ENCODE data around the gene SMARCA1.
"Not testable (repeated sequence)": the region's sequence is repeated elsewhere in the genome, so short reads cannot be mapped to it uniquely, and the experiment has no call there.

SMARCA1 gene

DNA sequence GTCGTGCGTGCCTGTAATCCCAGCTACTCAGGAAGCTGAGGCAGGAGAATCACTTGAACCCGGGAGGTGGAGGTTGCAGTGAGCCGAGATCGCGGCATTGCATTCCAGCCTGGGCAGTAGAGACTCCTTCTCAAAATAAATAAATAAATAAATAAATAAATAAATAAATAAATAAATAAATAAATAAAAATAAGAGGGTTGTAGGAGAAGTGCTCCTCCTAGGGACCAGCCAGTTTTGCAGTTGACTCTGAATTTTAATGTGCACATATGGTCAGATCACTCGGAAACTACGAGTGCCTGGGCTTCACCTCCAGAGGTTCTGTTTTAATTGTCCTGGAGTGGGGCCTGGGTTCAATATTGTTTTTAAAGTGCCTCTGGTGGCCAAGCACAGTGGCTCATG is 31.5 kb upstream of the SMARCA1 start:
- H3K27ac ChIP-seq (ENCODE audit: low read length); H3K4me3 ChIP-seq (ENCODE audit: low read depth in 1 of 2, low read length in 2 of 2); H3K4me1 ChIP-seq (ENCODE audit: control insufficient read depth in 1 of 2, insufficient read depth in 2 of 2, low read length in 2 of 2); H3K27me3 ChIP-seq (ENCODE audit: low read depth, low read length); H3K9me3 ChIP-seq (ENCODE audit: control insufficient read depth in 1 of 2, low read length in 2 of 2): not testable (repeated sequence)
- peaks cover 2 to 13% of the 10 kb centered on the region in 2 donors for H3K36me3 ChIP-seq (ENCODE audit: control insufficient read depth in 1 of 2, insufficient read depth in 2 of 2, low read length in 2 of 2)

DNA sequence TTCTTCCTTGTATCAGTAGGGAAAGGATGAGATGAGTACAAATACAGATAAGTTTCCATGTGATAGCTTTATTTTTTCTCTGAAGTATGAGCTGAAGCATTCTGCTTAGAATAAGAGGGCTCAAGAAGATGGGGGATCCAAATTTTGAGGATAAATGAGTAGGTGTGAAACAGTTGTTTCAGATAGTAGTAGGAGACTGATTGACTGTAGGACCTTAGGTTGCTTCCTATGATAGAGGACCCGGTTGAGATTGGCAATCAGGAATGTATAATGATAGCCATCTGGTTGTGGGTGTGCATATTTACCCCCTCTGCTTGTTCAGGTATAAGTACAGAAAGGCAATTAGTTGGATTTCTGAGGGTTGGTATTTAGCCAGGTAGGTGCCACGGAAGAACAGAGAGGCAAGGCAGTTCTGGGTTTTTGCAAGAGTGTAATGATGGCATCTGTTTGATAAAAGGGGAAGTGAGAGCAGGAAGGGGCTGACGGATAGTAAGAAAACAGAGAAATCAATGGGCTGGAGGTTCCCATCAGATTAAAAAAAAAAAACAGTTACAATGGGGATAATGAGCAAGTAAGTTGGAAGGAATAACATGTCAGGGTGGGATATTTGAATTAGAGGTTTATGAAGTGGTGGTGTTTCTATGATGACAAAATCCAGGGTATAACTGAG is 30.5 kb upstream of the SMARCA1 start:
- no peak overlapping the region for H3K4me3 ChIP-seq (ENCODE audit: low read depth in 1 of 2, low read length in 2 of 2)
- H3K27me3 ChIP-seq (ENCODE audit: low read depth, low read length) = no peaks in the 10 kb centered on the region
- peaks cover 0 to 6% of the 10 kb centered on the region in 2 donors for H3K4me1 ChIP-seq (ENCODE audit: control insufficient read depth in 1 of 2, insufficient read depth in 2 of 2, low read length in 2 of 2)
- H3K9me3 ChIP-seq (ENCODE audit: control insufficient read depth in 1 of 2, low read length in 2 of 2) = no peaks in the 10 kb centered on the region
- peaks cover 2 to 5% of the 10 kb centered on the region in 2 donors for H3K36me3 ChIP-seq (ENCODE audit: control insufficient read depth in 1 of 2, insufficient read depth in 2 of 2, low read length in 2 of 2)
- H3K27ac ChIP-seq (ENCODE audit: low read length) = no peak overlapping the region

DNA sequence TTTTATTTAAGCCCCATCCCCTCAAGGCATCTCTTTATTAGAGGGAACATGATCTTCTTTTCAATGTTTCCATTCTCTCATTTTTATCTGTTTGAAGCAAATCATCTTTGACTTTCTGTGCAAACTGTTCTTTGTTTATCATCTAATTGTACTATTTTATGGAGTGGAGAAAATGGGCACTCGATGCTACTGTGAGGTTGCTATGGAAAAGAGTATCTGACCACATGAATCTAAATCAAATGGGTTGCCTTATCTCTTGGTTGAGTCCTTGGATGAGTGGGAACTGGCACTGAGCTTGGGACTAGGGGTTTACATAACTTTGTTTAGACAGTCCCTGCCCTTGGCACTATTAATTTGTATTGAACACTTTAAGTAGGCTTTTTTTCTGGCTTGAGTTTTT is 25.8 kb upstream of the SMARCA1 start:
- Histone ChIP-seq H3K4me3 (ENCODE audit: low read depth in 1 of 2, low read length in 2 of 2) (no peak overlapping the region), H3K36me3 (ENCODE audit: control insufficient read depth in 1 of 2, insufficient read depth in 2 of 2, low read length in 2 of 2) (peaks cover 0 to 2% of the 10 kb centered on the region in 2 donors), H3K4me1 (ENCODE audit: control insufficient read depth in 1 of 2, insufficient read depth in 2 of 2, low read length in 2 of 2) (peaks cover 0 to 2% of the 10 kb centered on the region in 2 donors), H3K9me3 (ENCODE audit: control insufficient read depth in 1 of 2, low read length in 2 of 2) (no peaks in the 10 kb centered on the region), H3K27me3 (ENCODE audit: low read depth, low read length) (no peaks in the 10 kb centered on the region), H3K27ac (ENCODE audit: low read length) (no peak overlapping the region)

DNA sequence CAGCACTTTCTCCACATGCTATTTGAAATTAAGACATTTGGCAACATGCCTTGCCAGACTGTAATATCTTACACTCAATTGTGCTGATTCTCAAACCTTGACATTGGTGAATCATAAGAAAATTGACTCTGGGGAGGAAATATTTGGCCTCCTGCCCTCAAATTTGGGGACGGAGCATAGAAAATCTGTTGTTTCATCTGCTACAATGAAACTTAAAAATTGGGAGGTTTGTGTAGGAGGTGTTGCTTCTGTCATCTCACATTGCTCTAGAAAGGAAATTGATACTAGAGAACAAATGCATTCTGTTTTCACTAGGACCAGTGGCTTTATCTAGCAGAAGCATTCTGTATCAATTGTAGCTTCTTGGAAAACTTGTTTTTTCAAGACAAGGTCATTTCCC is 22.1 kb upstream of the SMARCA1 start:
- Histone ChIP-seq H3K27me3 (ENCODE audit: low read depth, low read length) (no peaks in the 10 kb centered on the region), H3K27ac (ENCODE audit: low read length) (no peak overlapping the region), H3K4me1 (ENCODE audit: control insufficient read depth in 1 of 2, insufficient read depth in 2 of 2, low read length in 2 of 2) (peaks cover 0 to 5% of the 10 kb centered on the region in 2 donors)

DNA sequence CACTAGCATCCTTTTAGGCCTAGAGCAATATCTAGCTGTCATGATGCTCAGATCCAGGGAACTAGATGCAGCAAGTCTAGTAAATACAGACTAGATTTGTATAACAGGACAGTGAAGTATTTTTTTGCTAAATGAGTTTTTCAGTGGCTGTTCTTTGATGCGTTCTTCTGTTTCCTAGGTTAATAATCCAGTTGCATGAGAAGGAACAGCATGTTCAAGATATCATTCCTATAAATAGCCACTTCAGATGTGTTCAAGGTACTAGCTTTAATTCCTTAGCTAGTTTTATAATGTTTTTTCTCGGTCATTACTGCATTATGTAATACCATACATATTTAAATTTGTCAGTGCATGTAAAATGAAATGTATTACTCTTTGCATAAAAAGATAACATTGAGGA is 21.5 kb upstream of the SMARCA1 start:
- Histone ChIP-seq H3K9me3 (ENCODE audit: control insufficient read depth in 1 of 2, low read length in 2 of 2) (no peaks in the 10 kb centered on the region), H3K4me3 (ENCODE audit: low read depth in 1 of 2, low read length in 2 of 2) (no peak overlapping the region), H3K36me3 (ENCODE audit: control insufficient read depth in 1 of 2, insufficient read depth in 2 of 2, low read length in 2 of 2) (no peaks in the 10 kb centered on the region), H3K27me3 (ENCODE audit: low read depth, low read length) (no peaks in the 10 kb centered on the region), H3K4me1 (ENCODE audit: control insufficient read depth in 1 of 2, insufficient read depth in 2 of 2, low read length in 2 of 2) (peaks cover 0 to 5% of the 10 kb centered on the region in 2 donors), H3K27ac (ENCODE audit: low read length) (no peak overlapping the region)

More for the DNA sequence above, 22.1 kb upstream of the SMARCA1 start:
- H3K36me3 ChIP-seq (ENCODE audit: control insufficient read depth in 1 of 2, insufficient read depth in 2 of 2, low read length in 2 of 2) = no peaks in the 10 kb centered on the region
- H3K9me3 ChIP-seq (ENCODE audit: control insufficient read depth in 1 of 2, low read length in 2 of 2) = no peaks in the 10 kb centered on the region
- H3K4me3 ChIP-seq (ENCODE audit: low read depth in 1 of 2, low read length in 2 of 2) = no peak overlapping the region

DNA sequence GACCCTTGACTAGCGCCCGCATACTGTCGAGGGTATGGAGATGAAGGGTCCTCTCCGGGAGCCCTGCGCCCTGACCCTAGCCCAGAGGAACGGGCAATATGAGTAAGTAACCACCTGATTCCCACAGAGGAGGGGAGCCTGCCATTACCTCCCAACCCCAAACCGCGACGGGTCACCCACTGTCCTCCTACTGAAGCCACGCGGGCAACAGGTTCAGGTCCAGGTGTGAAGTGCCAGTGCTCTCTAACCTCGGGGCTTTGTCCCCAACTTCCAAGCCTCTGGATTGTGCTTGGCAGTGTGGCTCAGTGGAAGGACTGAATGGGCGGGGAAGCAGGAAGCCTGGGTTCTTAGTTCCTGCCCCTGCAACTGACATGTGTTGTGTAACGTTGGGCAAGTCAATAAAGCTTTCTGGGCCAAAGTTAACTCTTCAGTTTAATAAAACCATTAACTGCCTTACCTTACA is 17.5 kb upstream of the SMARCA1 start:
- Histone ChIP-seq H3K9me3 (ENCODE audit: control insufficient read depth in 1 of 2, low read length in 2 of 2) (no peaks in the 10 kb centered on the region), H3K27me3 (ENCODE audit: low read depth, low read length) (no peaks in the 10 kb centered on the region), H3K27ac (ENCODE audit: low read length) (peak overlapping the region; percentile 56), H3K36me3 (ENCODE audit: control insufficient read depth in 1 of 2, insufficient read depth in 2 of 2, low read length in 2 of 2) (no peaks in the 10 kb centered on the region), H3K4me1 (ENCODE audit: control insufficient read depth in 1 of 2, insufficient read depth in 2 of 2, low read length in 2 of 2) (peaks cover 0 to 5% of the 10 kb centered on the region in 2 donors), H3K4me3 (ENCODE audit: low read depth in 1 of 2, low read length in 2 of 2) (peak overlapping the region; percentile 63 to 68)

GRCh38 chrX:129540068-129540653 is 16.9 kb upstream of the SMARCA1 start, which contains the start of gene OCRL:
Gene OCRL, plus strand, starts transcription at chrX:129540259. Its CDS starts 181 bp downstream, at chrX:129540440.
- no peaks in the 10 kb centered on the region for H3K9me3 ChIP-seq (ENCODE audit: control insufficient read depth in 1 of 2, low read length in 2 of 2)
- peaks cover 0 to 5% of the 10 kb centered on the region in 2 donors for H3K4me1 ChIP-seq (ENCODE audit: control insufficient read depth in 1 of 2, insufficient read depth in 2 of 2, low read length in 2 of 2)
- H3K4me3 ChIP-seq (ENCODE audit: low read depth in 1 of 2, low read length in 2 of 2) = peak within 1 kb of the TSS; percentile 63 to 68
- no peaks in the 10 kb centered on the region for H3K36me3 ChIP-seq (ENCODE audit: control insufficient read depth in 1 of 2, insufficient read depth in 2 of 2, low read length in 2 of 2)
- peak within 1 kb of the TSS; percentile 56 for H3K27ac ChIP-seq (ENCODE audit: low read length)
- no peaks in the 10 kb centered on the region for H3K27me3 ChIP-seq (ENCODE audit: low read depth, low read length)

DNA sequence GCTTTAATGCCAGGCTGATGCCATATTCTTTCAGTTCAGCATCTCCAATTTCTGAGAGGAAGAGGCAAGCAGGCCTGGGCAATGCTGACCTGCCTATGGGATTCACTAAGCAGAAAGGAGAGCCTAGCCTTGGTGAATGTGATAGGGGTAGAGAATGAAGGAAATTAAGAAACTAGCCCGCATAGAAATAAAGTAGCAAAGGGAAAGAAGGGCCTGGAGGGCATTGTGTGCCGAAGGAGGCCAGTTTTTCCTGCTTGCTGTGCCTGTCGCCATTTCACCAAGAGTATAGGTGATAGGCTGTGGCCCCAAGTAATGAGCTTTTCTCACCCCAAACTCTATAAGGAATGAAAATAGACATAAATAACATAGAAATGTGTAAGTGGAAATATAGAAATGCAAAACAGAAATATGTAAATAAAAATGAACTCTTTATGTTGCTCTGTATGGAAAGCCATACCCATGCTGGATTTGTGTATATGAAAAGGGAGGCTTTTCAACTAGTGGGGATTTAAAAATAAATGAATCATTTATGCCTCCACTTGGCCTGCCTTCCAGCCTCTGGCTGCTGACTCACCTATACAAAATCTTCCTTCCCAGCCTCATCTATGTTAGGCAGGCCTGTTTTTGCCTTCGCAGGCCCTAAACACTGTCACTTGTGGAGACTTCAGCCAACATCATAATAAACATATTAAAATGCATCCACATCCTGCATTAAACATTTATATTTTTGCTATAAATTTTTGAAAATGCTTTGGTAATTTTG is 11.7 kb upstream of the SMARCA1 start:
- Histone ChIP-seq H3K27me3 (ENCODE audit: low read depth, low read length) (no peaks in the 10 kb centered on the region), H3K36me3 (ENCODE audit: control insufficient read depth in 1 of 2, insufficient read depth in 2 of 2, low read length in 2 of 2) (no peaks in the 10 kb centered on the region), H3K9me3 (ENCODE audit: control insufficient read depth in 1 of 2, low read length in 2 of 2) (no peaks in the 10 kb centered on the region), H3K4me1 (ENCODE audit: control insufficient read depth in 1 of 2, insufficient read depth in 2 of 2, low read length in 2 of 2) (no peaks in the 10 kb centered on the region), H3K4me3 (ENCODE audit: low read depth in 1 of 2, low read length in 2 of 2) (no peak overlapping the region), H3K27ac (ENCODE audit: low read length) (no peak overlapping the region)

DNA sequence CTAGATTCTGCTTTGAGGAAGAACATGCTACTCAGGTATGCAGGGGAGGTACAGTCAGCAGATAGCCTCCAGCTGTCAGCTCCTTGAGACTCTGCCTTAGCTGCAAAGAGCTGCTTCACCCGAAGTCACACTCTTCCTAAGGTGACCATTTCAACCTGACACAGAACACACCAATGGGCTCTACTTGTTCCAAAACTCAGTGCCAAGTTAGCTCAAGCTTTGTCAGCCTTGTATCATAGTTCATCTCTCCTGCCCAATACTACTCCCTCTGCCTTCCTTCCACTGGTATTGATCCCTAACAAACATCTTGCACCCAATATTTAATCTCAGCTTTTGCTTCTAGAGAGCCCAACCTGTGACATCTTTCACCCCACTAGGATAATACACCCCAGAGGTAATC is 7.8 kb upstream of the SMARCA1 start:
- Histone ChIP-seq H3K9me3 (ENCODE audit: control insufficient read depth in 1 of 2, low read length in 2 of 2) (no peaks in the 10 kb centered on the region), H3K27me3 (ENCODE audit: low read depth, low read length) (no peaks in the 10 kb centered on the region), H3K4me3 (ENCODE audit: low read depth in 1 of 2, low read length in 2 of 2) (no peak overlapping the region), H3K36me3 (ENCODE audit: control insufficient read depth in 1 of 2, insufficient read depth in 2 of 2, low read length in 2 of 2) (no peaks in the 10 kb centered on the region), H3K27ac (ENCODE audit: low read length) (no peak overlapping the region), H3K4me1 (ENCODE audit: control insufficient read depth in 1 of 2, insufficient read depth in 2 of 2, low read length in 2 of 2) (no peaks in the 10 kb centered on the region)

- Histone ChIP-seq H3K4me1 (ENCODE audit: control insufficient read depth in 1 of 2, insufficient read depth in 2 of 2, low read length in 2 of 2) (no peaks in the 10 kb centered on the region), H3K27me3 (ENCODE audit: low read depth, low read length) (no peaks in the 10 kb centered on the region), H3K4me3 (ENCODE audit: low read depth in 1 of 2, low read length in 2 of 2) (no peak overlapping the region), H3K9me3 (ENCODE audit: control insufficient read depth in 1 of 2, low read length in 2 of 2) (no peaks in the 10 kb centered on the region), H3K36me3 (ENCODE audit: control insufficient read depth in 1 of 2, insufficient read depth in 2 of 2, low read length in 2 of 2) (no peaks in the 10 kb centered on the region), H3K27ac (ENCODE audit: low read length) (no peak overlapping the region)
Observed at GRCh38 chrX:129530410-129530809, 7.1 kb upstream of the SMARCA1 start.

GRCh38 chrX:129529685-129530281 is 6.5 kb upstream of the SMARCA1 start:
- Histone ChIP-seq H3K4me3 (ENCODE audit: low read depth in 1 of 2, low read length in 2 of 2) (no peak overlapping the region), H3K27ac (ENCODE audit: low read length) (no peak overlapping the region), H3K36me3 (ENCODE audit: control insufficient read depth in 1 of 2, insufficient read depth in 2 of 2, low read length in 2 of 2) (no peaks in the 10 kb centered on the region), H3K9me3 (ENCODE audit: control insufficient read depth in 1 of 2, low read length in 2 of 2) (no peaks in the 10 kb centered on the region), H3K27me3 (ENCODE audit: low read depth, low read length) (no peaks in the 10 kb centered on the region), H3K4me1 (ENCODE audit: control insufficient read depth in 1 of 2, insufficient read depth in 2 of 2, low read length in 2 of 2) (no peaks in the 10 kb centered on the region)

Data from muscle layer of duodenum (tissue), 2 donors.